Measurements from ENCODE around the gene LONP1.

LONP1 gene

DNA sequence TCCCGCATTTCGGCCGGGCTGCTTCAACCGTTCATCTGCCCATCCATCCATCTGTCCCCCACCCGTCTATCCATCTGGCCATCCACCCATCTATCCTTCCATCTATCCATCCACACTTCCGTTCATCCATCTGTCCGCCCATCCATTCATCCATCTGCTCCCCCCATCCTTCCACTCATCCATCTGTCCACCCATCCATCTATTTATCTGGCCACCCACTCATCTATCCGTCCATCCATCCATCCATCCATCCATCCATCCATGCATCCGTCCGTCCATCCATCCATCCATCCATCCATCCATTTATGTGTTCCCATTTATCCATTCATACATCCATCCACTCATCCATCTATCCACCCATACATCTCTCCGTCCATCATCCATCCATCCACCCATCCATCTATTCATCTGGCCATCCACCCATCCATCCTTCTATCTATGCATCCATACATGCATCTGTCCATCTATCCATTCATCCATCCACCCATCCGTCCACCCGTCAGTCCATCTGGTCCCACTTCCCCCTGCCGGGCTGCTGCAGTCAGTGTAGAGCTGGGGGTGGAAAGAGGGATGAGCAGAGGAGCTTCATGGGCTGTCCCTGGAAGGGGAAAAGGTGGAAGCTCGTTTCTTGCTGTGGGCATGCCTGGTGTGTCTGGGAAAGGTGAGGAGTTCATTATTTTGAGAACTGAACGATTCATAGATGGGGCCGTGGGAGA lies 38.4 kb downstream of the LONP1 start:
- no peaks in the 10 kb centered on the region for H3K9me3 ChIP-seq (replicated peaks; ENCODE audit: low read length)
- peak overlapping the region; percentile 94 for H3K9ac ChIP-seq (ENCODE audit: low read depth, low read length)
- peak overlapping the region; percentile 95 for H3K4me3 ChIP-seq (ENCODE audit: low read length)
- H3K36me3 ChIP-seq (ENCODE audit: insufficient read depth, low read length): peaks cover 7% of the 10 kb centered on the region
- H3K27me3 ChIP-seq (ENCODE audit: control insufficient read depth, insufficient read depth, low read length): no peaks in the 10 kb centered on the region
- H3K4me1 ChIP-seq (ENCODE audit: control insufficient read depth, insufficient read depth, low read length): peaks cover 18% of the 10 kb centered on the region
- peak overlapping the region; percentile 99 for H3K4me2 ChIP-seq (ENCODE audit: low read length)

DNA sequence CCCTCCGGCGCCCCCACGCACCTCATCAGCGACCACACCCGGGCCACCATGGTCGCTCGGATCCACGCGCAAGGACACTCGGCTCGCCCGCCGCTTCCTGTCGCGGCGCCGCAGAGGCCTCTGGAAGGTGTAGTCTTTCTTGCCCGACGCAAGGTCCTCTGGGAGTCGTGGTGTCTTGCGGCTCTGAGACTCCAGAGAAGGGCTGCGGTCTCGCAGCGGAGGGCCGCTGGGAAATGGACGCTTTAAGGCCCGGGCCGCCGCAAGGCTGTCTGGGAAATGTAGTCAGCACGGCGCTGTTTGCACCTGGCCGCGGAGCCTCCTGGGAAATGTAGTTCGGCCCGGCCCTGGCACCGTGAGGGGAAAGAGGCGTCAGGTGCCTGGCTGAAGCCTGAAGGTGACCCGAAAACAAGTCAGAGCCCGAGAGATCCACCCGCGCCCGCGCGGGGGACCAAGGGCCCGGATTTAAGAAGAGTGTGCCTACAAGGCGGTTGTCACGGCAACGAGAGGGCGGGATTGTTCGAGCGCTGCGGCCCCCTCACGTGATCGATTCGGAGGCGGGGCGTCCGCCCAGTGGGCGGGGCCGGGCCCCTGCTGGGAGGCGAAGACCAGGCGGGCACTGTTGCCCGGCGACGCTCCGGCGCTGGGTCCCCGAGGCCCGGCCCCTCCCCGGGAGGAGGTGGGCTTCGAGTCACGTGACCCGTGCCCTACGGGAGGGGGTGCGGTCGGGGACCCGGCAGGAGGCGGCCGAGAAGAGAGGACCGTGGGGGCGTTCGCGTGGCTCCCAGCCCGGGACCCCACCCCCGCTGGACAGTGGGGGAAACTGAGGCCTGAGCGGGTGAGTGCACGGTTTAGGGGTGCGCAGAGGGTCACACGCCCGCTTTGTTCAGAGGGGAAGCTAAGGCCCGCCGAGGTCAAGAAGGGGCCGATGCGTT lies 39.2 kb downstream of the LONP1 start, which contains the start of the genes HSD11B1L and MICOS13:
Gene HSD11B1L, plus strand, starts transcription at position 591 of the 932 bp plus-strand sequence. CDS start 3,806 bp downstream, outside the sequence.
Gene MICOS13, minus strand, starts transcription at position 80 of the 932 bp plus-strand sequence. Its CDS starts 30 bp downstream, at position 50.
- Histone ChIP-seq H3K4me1 (ENCODE audit: control insufficient read depth, insufficient read depth, low read length) (peaks cover 20% of the 10 kb centered on the region), H3K9me3 (replicated peaks; ENCODE audit: low read length) (no peaks in the 10 kb centered on the region), H3K9ac (ENCODE audit: low read depth, low read length) (peak within 1 kb of the TSS; percentile 94), H3K4me3 (ENCODE audit: low read length) (peak within 1 kb of the TSS; percentile 95), H3K36me3 (ENCODE audit: insufficient read depth, low read length) (peaks cover 7% of the 10 kb centered on the region), H3K27me3 (ENCODE audit: control insufficient read depth, insufficient read depth, low read length) (no peaks in the 10 kb centered on the region), H3K4me2 (ENCODE audit: low read length) (peak within 1 kb of the TSS; percentile 99)

DNA sequence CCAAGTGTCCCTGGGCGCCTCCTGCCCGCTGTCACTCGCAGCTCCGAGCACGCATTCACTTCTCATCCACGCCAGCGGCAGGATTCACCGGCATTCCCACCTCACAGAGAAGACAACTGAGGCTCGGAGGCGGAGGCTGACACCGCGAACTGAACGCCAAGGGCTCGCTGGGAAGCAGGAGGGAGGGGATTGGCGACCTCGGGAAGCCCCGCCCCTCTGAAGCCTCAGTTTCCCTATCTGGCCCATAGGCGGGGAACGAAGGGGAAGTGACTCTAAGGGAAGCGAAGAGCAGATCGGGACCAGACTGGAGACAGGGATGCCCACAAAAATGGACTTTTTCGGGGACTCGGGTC lies 39.9 kb downstream of the LONP1 start:
- Histone ChIP-seq H3K4me2 (ENCODE audit: low read length) (peak overlapping the region; percentile 99), H3K9ac (ENCODE audit: low read depth, low read length) (peak overlapping the region; percentile 94), H3K27me3 (ENCODE audit: control insufficient read depth, insufficient read depth, low read length) (no peaks in the 10 kb centered on the region), H3K4me3 (ENCODE audit: low read length) (peak overlapping the region; percentile 95), H3K4me1 (ENCODE audit: control insufficient read depth, insufficient read depth, low read length) (peaks cover 20% of the 10 kb centered on the region), H3K36me3 (ENCODE audit: insufficient read depth, low read length) (peaks cover 7% of the 10 kb centered on the region), H3K9me3 (replicated peaks; ENCODE audit: low read length) (no peaks in the 10 kb centered on the region)

DNA sequence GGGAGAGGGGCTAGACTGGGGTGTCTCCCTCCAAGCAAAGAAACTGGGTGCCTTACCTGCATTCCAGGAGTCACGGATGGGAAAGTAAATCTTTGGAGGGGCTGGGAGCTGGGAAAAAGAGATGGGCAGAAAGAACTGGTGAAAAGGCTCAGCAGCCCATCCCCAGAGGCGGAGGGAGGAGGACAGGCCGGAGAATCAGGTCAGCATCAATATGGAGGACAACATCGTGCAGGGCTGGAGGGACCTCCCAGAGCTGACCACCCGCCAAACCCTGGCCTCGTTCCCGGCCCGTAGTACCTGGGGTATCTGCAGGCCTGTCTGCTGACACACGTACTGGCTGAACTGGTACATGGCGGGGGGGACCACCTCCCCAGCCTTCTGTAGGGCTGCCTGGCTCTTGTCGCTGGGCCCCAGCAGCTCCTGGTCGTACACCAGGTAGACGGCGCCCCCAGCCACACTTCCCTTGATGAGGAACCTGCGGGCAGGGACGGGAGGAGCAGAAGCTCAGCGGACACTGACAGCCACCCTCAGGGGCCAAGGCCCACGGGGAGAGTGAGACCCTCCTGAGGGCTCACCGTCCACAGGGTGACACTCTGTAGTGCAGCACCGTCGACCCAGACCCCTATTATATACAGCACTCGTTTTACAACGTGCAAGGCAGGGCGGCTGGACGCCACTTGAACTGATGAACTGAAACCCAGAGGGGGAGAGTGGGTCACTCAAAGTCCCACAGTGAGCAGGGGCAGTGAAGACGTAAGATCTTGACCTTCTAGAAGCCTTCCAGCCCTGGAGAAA lies 40.5 kb downstream of the LONP1 start:
- H3K27me3 ChIP-seq (ENCODE audit: control insufficient read depth, insufficient read depth, low read length): no peaks in the 10 kb centered on the region
- peak overlapping the region; percentile 95 for H3K4me3 ChIP-seq (ENCODE audit: low read length)
- H3K4me2 ChIP-seq (ENCODE audit: low read length): peak overlapping the region; percentile 99
- H3K9ac ChIP-seq (ENCODE audit: low read depth, low read length): peak overlapping the region; percentile 94
- H3K4me1 ChIP-seq (ENCODE audit: control insufficient read depth, insufficient read depth, low read length): peaks cover 20% of the 10 kb centered on the region
- H3K9me3 ChIP-seq (replicated peaks; ENCODE audit: low read length): no peaks in the 10 kb centered on the region
- peaks cover 7% of the 10 kb centered on the region for H3K36me3 ChIP-seq (ENCODE audit: insufficient read depth, low read length)

DNA sequence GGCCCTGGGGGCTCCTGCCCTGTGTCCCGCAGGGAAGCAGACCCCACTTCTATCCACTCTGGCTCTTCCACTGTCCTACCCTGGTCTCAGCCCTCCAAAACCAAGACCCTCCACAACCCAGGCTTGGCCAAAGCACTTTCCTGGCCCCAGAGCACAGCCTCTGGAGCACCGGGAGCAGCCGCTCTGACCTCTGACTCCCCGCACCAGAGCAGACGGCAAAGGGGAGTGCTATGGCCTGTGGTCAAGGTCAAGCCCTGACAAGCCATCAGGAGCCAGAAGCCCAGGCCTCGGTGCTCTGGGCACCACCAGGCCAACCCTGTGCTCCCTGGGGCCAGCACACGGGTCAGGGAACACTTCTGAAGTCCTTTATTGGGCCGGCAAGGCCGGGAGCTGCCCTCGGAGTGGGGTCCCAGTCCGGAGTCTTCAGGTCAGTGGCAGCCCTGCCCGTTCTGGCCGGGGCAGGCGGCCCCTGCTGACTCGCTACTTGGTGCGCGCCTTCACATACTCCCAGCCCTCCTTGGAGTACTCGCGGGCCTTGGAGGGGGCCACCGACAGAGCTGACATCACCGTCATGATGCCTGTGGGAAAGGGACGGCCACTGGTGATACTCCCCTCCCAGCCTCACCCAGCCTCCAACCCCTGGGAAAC lies 41.8 kb downstream of the LONP1 start:
- Histone ChIP-seq H3K9ac (ENCODE audit: low read depth, low read length) (no peak overlapping the region), H3K9me3 (replicated peaks; ENCODE audit: low read length) (no peaks in the 10 kb centered on the region), H3K36me3 (ENCODE audit: insufficient read depth, low read length) (peaks cover 7% of the 10 kb centered on the region), H3K4me1 (ENCODE audit: control insufficient read depth, insufficient read depth, low read length) (peaks cover 20% of the 10 kb centered on the region), H3K27me3 (ENCODE audit: control insufficient read depth, insufficient read depth, low read length) (no peaks in the 10 kb centered on the region), H3K4me3 (ENCODE audit: low read length) (no peak overlapping the region), H3K4me2 (ENCODE audit: low read length) (no peak overlapping the region)

DNA sequence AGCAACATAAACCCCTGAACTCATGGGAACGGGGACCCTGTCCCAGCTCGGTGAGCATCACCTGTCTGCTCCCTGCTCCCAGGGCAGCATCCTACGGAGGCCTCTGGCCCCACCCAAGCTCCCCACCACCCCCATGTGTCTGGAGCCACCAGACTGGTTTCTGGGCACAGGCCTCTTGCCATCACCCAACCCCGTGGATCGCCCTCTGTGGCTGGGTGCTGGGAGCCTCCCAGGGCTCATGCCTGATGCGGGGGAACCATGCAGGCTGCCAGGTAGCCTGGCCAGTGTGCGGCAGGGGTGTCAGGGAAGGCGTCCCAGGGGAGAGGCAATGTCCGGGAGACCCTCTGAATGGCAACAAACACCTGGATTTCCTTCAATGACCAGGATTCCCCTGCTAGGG lies 42.4 kb downstream of the LONP1 start:
- no peak overlapping the region for H3K4me2 ChIP-seq (ENCODE audit: low read length)
- no peak overlapping the region for H3K9ac ChIP-seq (ENCODE audit: low read depth, low read length)
- H3K4me3 ChIP-seq (ENCODE audit: low read length): no peak overlapping the region
- peaks cover 7% of the 10 kb centered on the region for H3K36me3 ChIP-seq (ENCODE audit: insufficient read depth, low read length)
- no peaks in the 10 kb centered on the region for H3K9me3 ChIP-seq (replicated peaks; ENCODE audit: low read length)
- H3K4me1 ChIP-seq (ENCODE audit: control insufficient read depth, insufficient read depth, low read length): peaks cover 20% of the 10 kb centered on the region
- no peaks in the 10 kb centered on the region for H3K27me3 ChIP-seq (ENCODE audit: control insufficient read depth, insufficient read depth, low read length)

DNA sequence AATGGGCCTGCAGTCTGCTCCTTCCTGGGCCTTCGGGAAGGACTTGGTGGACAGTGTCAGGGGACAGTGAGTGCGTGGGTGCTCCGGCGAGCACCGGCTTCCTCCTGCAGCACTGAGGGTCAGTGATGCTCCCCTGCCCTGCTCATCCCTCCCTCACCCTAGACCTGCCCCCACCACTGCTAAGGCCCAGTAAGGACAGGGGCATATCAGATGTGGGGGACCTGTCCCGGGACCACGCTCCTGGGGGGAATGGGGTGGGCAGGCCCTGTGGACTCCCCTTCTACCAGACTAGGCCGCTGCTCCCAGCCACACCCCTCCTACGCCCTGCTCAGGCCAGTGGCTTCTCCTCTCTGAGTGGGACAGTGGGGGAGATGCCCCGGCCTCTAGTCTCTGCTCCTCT lies 42.8 kb downstream of the LONP1 start:
- no peaks in the 10 kb centered on the region for H3K9me3 ChIP-seq (replicated peaks; ENCODE audit: low read length)
- no peak overlapping the region for H3K9ac ChIP-seq (ENCODE audit: low read depth, low read length)
- H3K27me3 ChIP-seq (ENCODE audit: control insufficient read depth, insufficient read depth, low read length): no peaks in the 10 kb centered on the region
- H3K4me3 ChIP-seq (ENCODE audit: low read length): no peak overlapping the region
- no peak overlapping the region for H3K4me2 ChIP-seq (ENCODE audit: low read length)
- H3K4me1 ChIP-seq (ENCODE audit: control insufficient read depth, insufficient read depth, low read length): peaks cover 20% of the 10 kb centered on the region
- peaks cover 7% of the 10 kb centered on the region for H3K36me3 ChIP-seq (ENCODE audit: insufficient read depth, low read length)

DNA sequence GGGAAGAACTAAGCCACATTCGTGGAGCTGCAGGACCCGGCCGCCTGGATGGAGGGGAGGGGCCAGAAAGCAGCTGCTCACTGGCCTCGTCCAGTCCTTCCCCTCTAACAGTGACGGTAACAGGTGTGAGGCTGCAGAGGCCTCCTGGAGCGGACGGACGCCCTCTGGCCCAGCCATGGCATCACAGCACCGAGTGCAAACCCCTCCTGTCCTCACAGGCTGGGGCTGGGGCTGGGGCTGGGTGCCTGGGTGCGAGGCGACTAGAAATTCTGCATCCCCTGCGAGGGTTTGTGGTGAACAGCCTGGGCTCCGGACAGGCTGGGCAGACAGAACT lies 43.2 kb downstream of the LONP1 start:
- Histone ChIP-seq H3K4me2 (ENCODE audit: low read length) (no peak overlapping the region), H3K27me3 (ENCODE audit: control insufficient read depth, insufficient read depth, low read length) (no peaks in the 10 kb centered on the region), H3K9ac (ENCODE audit: low read depth, low read length) (no peak overlapping the region), H3K9me3 (replicated peaks; ENCODE audit: low read length) (no peaks in the 10 kb centered on the region), H3K4me1 (ENCODE audit: control insufficient read depth, insufficient read depth, low read length) (peaks cover 20% of the 10 kb centered on the region), H3K4me3 (ENCODE audit: low read length) (no peak overlapping the region), H3K36me3 (ENCODE audit: insufficient read depth, low read length) (peaks cover 11% of the 10 kb centered on the region)

DNA sequence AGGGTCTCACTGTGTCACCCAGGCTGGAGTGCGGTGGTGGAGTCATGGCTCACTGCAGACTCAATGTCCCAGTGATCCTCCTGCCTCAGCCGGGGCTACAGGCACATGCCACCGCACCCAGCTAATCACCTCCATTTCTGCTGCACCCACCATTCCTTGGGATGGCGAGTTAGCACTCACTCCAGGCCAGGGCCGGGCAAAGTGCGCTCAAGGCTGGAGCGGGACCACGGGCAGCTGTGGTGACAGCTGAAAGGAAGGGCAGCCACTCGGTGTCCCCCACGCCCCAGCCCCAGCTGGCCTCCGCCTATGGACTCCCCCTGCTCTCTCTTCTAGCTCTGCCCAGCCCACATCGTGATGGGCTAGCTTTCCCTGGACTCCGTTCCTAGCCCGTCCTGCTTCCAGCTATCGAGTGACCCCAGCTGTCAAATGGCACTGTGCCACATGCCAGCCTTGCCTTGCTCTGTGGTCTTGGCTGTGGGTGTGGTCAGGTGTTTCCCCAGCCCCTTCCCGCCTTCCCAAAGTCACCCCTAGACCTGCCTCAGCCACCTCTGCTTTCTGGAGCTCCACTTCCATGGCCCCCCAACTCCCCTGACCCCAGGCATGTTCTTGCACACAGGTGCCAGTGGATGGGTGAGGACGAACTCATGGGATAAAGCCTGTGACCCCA lies 43.7 kb downstream of the LONP1 start:
- Histone ChIP-seq H3K36me3 (ENCODE audit: insufficient read depth, low read length) (peaks cover 16% of the 10 kb centered on the region), H3K4me3 (ENCODE audit: low read length) (no peak overlapping the region)

DNA sequence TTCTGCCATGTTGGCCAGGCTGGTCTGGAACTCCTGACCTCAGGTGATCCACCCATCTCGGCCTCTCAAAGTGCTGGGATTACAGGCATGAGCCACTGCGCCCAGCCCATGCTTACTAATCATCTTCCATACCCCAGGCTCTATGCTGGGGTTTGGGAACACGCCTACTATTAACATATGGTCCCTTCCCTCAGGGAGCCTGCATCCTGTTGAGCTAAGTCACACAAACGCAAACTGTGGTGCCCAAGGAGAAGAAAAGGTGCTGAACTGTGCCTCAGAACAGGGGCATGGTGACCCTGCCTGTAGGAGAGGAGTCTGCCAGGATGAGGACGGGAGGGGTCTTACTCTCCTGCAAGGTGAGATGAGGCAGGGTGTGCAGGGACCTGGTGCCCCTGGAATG lies 45.2 kb downstream of the LONP1 start:
- H3K4me3 ChIP-seq (ENCODE audit: low read length): no peak overlapping the region
- H3K4me1 ChIP-seq (ENCODE audit: control insufficient read depth, insufficient read depth, low read length): peaks cover 16% of the 10 kb centered on the region
- no peak overlapping the region for H3K9ac ChIP-seq (ENCODE audit: low read depth, low read length)
- H3K4me2 ChIP-seq (ENCODE audit: low read length): no peak overlapping the region
- H3K36me3 ChIP-seq (ENCODE audit: insufficient read depth, low read length): peaks cover 19% of the 10 kb centered on the region
- no peaks in the 10 kb centered on the region for H3K27me3 ChIP-seq (ENCODE audit: control insufficient read depth, insufficient read depth, low read length)
- no peaks in the 10 kb centered on the region for H3K9me3 ChIP-seq (replicated peaks; ENCODE audit: low read length)

More for the DNA sequence above, 43.7 kb downstream of the LONP1 start:
- Histone ChIP-seq H3K4me1 (ENCODE audit: control insufficient read depth, insufficient read depth, low read length) (peaks cover 20% of the 10 kb centered on the region), H3K9ac (ENCODE audit: low read depth, low read length) (no peak overlapping the region), H3K4me2 (ENCODE audit: low read length) (no peak overlapping the region), H3K27me3 (ENCODE audit: control insufficient read depth, insufficient read depth, low read length) (no peaks in the 10 kb centered on the region), H3K9me3 (replicated peaks; ENCODE audit: low read length) (no peaks in the 10 kb centered on the region)

All from skeletal muscle satellite cell (primary cell).